ENCODE results near the gene SLC25A34. TPM values are rescaled to one million over a fixed set of nuclear protein-coding genes. Genes with fewer than 3 reads are reported as not detected.

Gene SLC25A34
- total RNA-seq, 1 experiment from 2014 or later: 0.59 TPM

GRCh38 chr1:15733218-15733725 is 2.8 kb upstream of the SLC25A34 start:
- no peaks in the 10 kb centered on the region for H3K9me3 ChIP-seq (ENCODE audit: control insufficient read depth in 1 of 2, insufficient read depth in 1 of 2, low read depth in 1 of 2, low read length in 2 of 2)
- DNase-seq (ENCODE audit: low read depth, low spot score): no peak
- no TSS peak for BruUV-seq (replicated peaks)
- POLR2A ChIA-PET: no interaction called here
- peaks cover 3 to 5% of the 10 kb centered on the region in 2 experiments; a peak in 1 of 4 replicates for H3K4me1 ChIP-seq (ENCODE audit: control insufficient read depth in 1 of 2, insufficient read depth in 2 of 2, low read length in 2 of 2)
- RAD21 ChIA-PET (ENCODE audit: low non-redundant PET in 1 of 2, low total read pairs in 2 of 2, uncharacterized antibody in 2 of 2, unreplicated experiment in 2 of 2): no interaction called here
- no peak overlapping the region for H3K9ac ChIP-seq (ENCODE audit: low read length)
- H3K9me2 ChIP-seq (ENCODE audit: insufficient read depth): no peaks in the 10 kb centered on the region
- H3K27ac ChIP-seq (ENCODE audit: low read depth, low read length): no peak overlapping the region
- no peak overlapping the region for H2AFZ ChIP-seq (ENCODE audit: low read depth, low read length, poor library complexity, severe bottlenecking)
- H3K4me3 ChIP-seq (replicated peaks in 1 of 2; ENCODE audit: low read depth in 1 of 2, low read length in 2 of 2): no peak overlapping the region
- ATAC-seq: no peak
- no peaks in the 10 kb centered on the region for H3K27me3 ChIP-seq (ENCODE audit: insufficient read depth, low read length)
- H3K36me3 ChIP-seq (ENCODE audit: control insufficient read depth in 1 of 2, insufficient read depth in 2 of 2, low read length in 2 of 2): peaks cover 0 to 5% of the 10 kb centered on the region in 2 experiments; a peak in 1 of 4 replicates
- CTCF ChIA-PET: no interaction called here
- TF ChIP-seq ELF1 (IDR thresholded peaks at IDR 0.05; ENCODE audit: borderline replicate concordance, low read depth) (no peak), CTCF (IDR thresholded peaks at IDR 0.05 in 2 of 3, conservative IDR thresholded peaks at IDR 0.05 in 1 of 3; ENCODE audit: borderline replicate concordance in 1 of 3, insufficient read depth in 1 of 3, low read depth in 2 of 3, low read length in 2 of 3) (no peak), POLR2AphosphoS5 (IDR thresholded peaks at IDR 0.05; ENCODE audit: low read depth, low read length) (no peak), ZFX (IDR thresholded peaks at IDR 0.05) (no peak), FOSL1 (IDR thresholded peaks at IDR 0.05; ENCODE audit: low read depth) (no peak), SRF (IDR thresholded peaks at IDR 0.05; ENCODE audit: low read depth) (no peak), EGR1 (IDR thresholded peaks at IDR 0.05; ENCODE audit: low read depth) (no peak), JUND (IDR thresholded peaks at IDR 0.05) (no peak), MAX (IDR thresholded peaks at IDR 0.05) (no peak), POLR2A (IDR thresholded peaks at IDR 0.05; ENCODE audit: borderline replicate concordance, extremely low read depth, insufficient read depth, insufficient read length) (no peak), YY1 (IDR thresholded peaks at IDR 0.05; ENCODE audit: extremely low read depth, insufficient replicate concordance, low read depth, low read length) (no peak), RAD21 (IDR thresholded peaks at IDR 0.05; ENCODE audit: low read depth) (no peak), EZH2 (IDR thresholded peaks at IDR 0.05) (no peak), ATF3 (IDR thresholded peaks at IDR 0.05) (no peak)
- H3K79me2 ChIP-seq (ENCODE audit: insufficient read depth, low read length): no peaks in the 10 kb centered on the region
- H4K20me1 ChIP-seq (ENCODE audit: insufficient read depth): no peaks in the 10 kb centered on the region
- no peak overlapping the region for H3K4me2 ChIP-seq (ENCODE audit: low read length)
- intact Hi-C loops (cut with micrococcal nuclease): no loop called here

All from HCT116 (cell line).